HepG2 (cell line): Measurements from ENCODE around the gene MOAP1. TPM values are rescaled to one million over a fixed set of nuclear protein-coding genes. Genes with fewer than 3 reads are reported as not detected.
A peak's percentile ranks its signal among the peaks of the same experiment; 100 is the strongest.

Experiments used
- ATAC-seq: fragments of 200-7000 bp; cut with Tn5 transposase; 3 replicates; pipeline ENCODE4 v1.9.1; 2020; ENCODE audit warnings: mild to moderate bottlenecking, moderate library complexity
- BruUV-seq: library from RNA; stranded (reverse); fragments of 400-500 nt; replicated peaks from 2 replicates; lab custom pipeline; 2021; lab: Mats Ljungman, UMichigan
- CTCF ChIA-PET: fragments of 300-600 bp; formaldehyde crosslinking; extraction: SDS; loops from one replicate; lab custom pipeline; 2021; ENCODE audit warnings: low total read pairs, inconsistent platforms, low intra/inter-chr PET ratio; lab: Yijun Ruan, JAX
- POLR2A ChIA-PET: fragments of 350-600 bp; sonication (Branson Sonifier 250); formaldehyde crosslinking; loops from one replicate; lab custom pipeline; 2020; ENCODE audit warnings: antibody characterized with exemption, inconsistent platforms; lab: Yijun Ruan, JAX
- DNase-seq: peaks from one replicate; pipeline ENCODE4 v3.0.0-alpha.2; 2015; ENCODE audit warnings: low spot score
- FAIRE-seq: peaks from 3 replicates; lab custom pipeline; 2011; peaks lifted over from hg19 to GRCh38; lab: Jason Lieb, UNC
- H2AFZ ChIP-seq: one replicate; pipeline ENCODE4 v1.6.1; 2011; ENCODE audit warnings: low read length, inconsistent platforms
- H3K27ac ChIP-seq: fragments of 300-600 bp; 3 replicates; pipeline ENCODE4 v1.8.0; 2011; ENCODE audit warnings: mixed run types, mild to moderate bottlenecking, mixed read lengths, low read length, inconsistent platforms; ENCODE audit not compliant: insufficient read depth; ENCODE audit errors: extremely low read length
- H3K27me3 ChIP-seq, 2 experiments: fragments of 200-600 bp in 1 of 2; 2 replicates in 1 of 2; 3 replicates in 1 of 2; pipeline versions ENCODE4 v1.6.0 to v1.8.0; 2011; ENCODE audit warnings: low read length in 2 of 2, mild to moderate bottlenecking in 2 of 2, moderate library complexity in 2 of 2, inconsistent platforms in 1 of 2; ENCODE audit not compliant: insufficient read depth in 2 of 2, control insufficient read depth in 1 of 2
- H3K36me3 ChIP-seq, 2 experiments: fragments of 200-600 bp in 1 of 2; replicated peaks in 1 of 2; 2 replicates in 1 of 2; 3 replicates in 1 of 2; pipeline versions ENCODE4 v1.5.1 to v1.8.0; 2011; ENCODE audit warnings: low read length in 2 of 2, inconsistent platforms in 1 of 2; ENCODE audit not compliant: insufficient read depth in 2 of 2, control insufficient read depth in 1 of 2
- H3K4me1 ChIP-seq: 2 replicates; pipeline ENCODE4 v1.5.1; 2012; ENCODE audit warnings: low read length, inconsistent platforms; ENCODE audit not compliant: insufficient read depth
- H3K4me2 ChIP-seq: 2 replicates; pipeline ENCODE4 v1.6.0; 2011; ENCODE audit warnings: low read depth, low read length, inconsistent platforms
- H3K4me3 ChIP-seq, 3 experiments: fragments of 200-600 bp in 1 of 3; sonication (generic), shearing (Covaris generic) in 1 of 3; replicated peaks in 1 of 3; 2 replicates each; pipeline ENCODE4 v1.5.1; 2011 to 2016; ENCODE audit warnings: low read length in 3 of 3, inconsistent platforms in 2 of 3, low read depth in 2 of 3, mild to moderate bottlenecking in 2 of 3, control low read depth in 1 of 3, mixed read lengths in 1 of 3; ENCODE audit not compliant: insufficient read depth in 1 of 3
- H3K79me2 ChIP-seq: one replicate; pipeline ENCODE4 v1.6.1; 2011; ENCODE audit warnings: low read length, inconsistent platforms; ENCODE audit not compliant: insufficient read depth
- H3K9ac ChIP-seq: 2 replicates; pipeline ENCODE4 v1.6.0; 2011; ENCODE audit warnings: mild to moderate bottlenecking, low read depth, low read length, inconsistent platforms; ENCODE audit not compliant: insufficient read depth
- H3K9me3 ChIP-seq: 2 replicates; pipeline ENCODE4 v1.5.1; 2012; ENCODE audit warnings: mild to moderate bottlenecking, low read length
- H4K20me1 ChIP-seq: 2 replicates; pipeline ENCODE4 v1.6.0; 2011; ENCODE audit warnings: inconsistent platforms, mild to moderate bottlenecking, low read length, moderate library complexity; ENCODE audit not compliant: insufficient read depth
- ASH2L ChIP-seq: fragments of 300-600, 200-600 bp; sonication (generic); IDR thresholded peaks from 2 replicates; pipeline ENCODE4 v1.7.0; 2017; ENCODE audit warnings: low read depth, mild to moderate bottlenecking, moderate library complexity, mixed read lengths, low read length; ENCODE audit not compliant: insufficient read length
- BORCS8-MEF2B ChIP-seq: sonication (generic); formaldehyde crosslinking; IDR thresholded peaks from 2 replicates; pipeline ENCODE4 v1.8.0; 2022; ENCODE audit warnings: mild to moderate bottlenecking, missing genetic modification reagents
- JARID2 ChIP-seq: sonication (generic); formaldehyde crosslinking; IDR thresholded peaks from 2 replicates; pipeline ENCODE4 v1.8.1; 2023; ENCODE audit warnings: missing genetic modification reagents, inconsistent platforms; ENCODE audit not compliant: insufficient replicate concordance
- KDM5B ChIP-seq: sonication (generic); formaldehyde crosslinking; IDR thresholded peaks from 2 replicates; pipeline ENCODE4 v1.4.0; 2020; ENCODE audit warnings: missing genetic modification reagents, mild to moderate bottlenecking, borderline replicate concordance
- KLF16 ChIP-seq, 2 experiments: sonication (generic) in 1 of 2; formaldehyde crosslinking in 1 of 2; IDR thresholded peaks; 2 replicates each; pipeline versions ENCODE4 v1.6.1 to v1.8.0; 2016 to 2023; ENCODE audit warnings: missing genetic modification reagents in 2 of 2, missing compliant biosample characterization in 1 of 2
- REPIN1 ChIP-seq: sonication (generic); formaldehyde crosslinking; IDR thresholded peaks from 2 replicates; pipeline ENCODE4 v1.8.0; 2022; ENCODE audit warnings: missing genetic modification reagents, low read depth, mild to moderate bottlenecking, borderline replicate concordance
- SMAD3 ChIP-seq: sonication (generic); formaldehyde crosslinking; IDR thresholded peaks from 2 replicates; pipeline ENCODE4 v1.4.0; 2020; ENCODE audit warnings: missing genetic modification reagents
- ZC3H13 ChIP-seq: sonication (generic); formaldehyde crosslinking; IDR thresholded peaks from 2 replicates; pipeline ENCODE4 v1.8.1; 2023; ENCODE audit warnings: mild to moderate bottlenecking, missing genetic modification reagents, moderate library complexity
- ZFYVE20 ChIP-seq: sonication (generic); formaldehyde crosslinking; IDR thresholded peaks from 2 replicates; pipeline ENCODE4 v1.8.0; 2023; ENCODE audit warnings: low read depth, mild to moderate bottlenecking, moderate library complexity, missing genetic modification reagents, borderline replicate concordance
- ZNF329 ChIP-seq: sonication (generic); formaldehyde crosslinking; IDR thresholded peaks from 2 replicates; pipeline ENCODE4 v1.9.0; 2021; ENCODE audit warnings: low read depth, mild to moderate bottlenecking, missing genetic modification reagents
- WGBS: methylation state at CpG from one replicate; pipeline ENCODE4 v1.1.6; 2017; ENCODE audit warnings: low lambda C conversion rate; 5-methylcytosine and 5-hydroxymethylcytosine counted together
- in situ Hi-C: cut with HindIII; loops from 2 replicates; pipeline ENCODE4 v1.10.0; 2017; ENCODE audit warnings: low pct_unique_long_range_greater_than_20kb; ENCODE audit not compliant: extremely low pct_ligation_motif_present
- intact Hi-C: fragments of 100-400 bp; cut with micrococcal nuclease; formaldehyde crosslinking; loops from one replicate; pipeline ENCODE4 v1.10.0; 2022; ENCODE audit not compliant: unreplicated experiment
- polyA plus RNA-seq, 8 experiments: library from polyadenylated mRNA; depleted of rRNA in 3 of 8; stranded (reverse) in 7 of 8; unstranded in 1 of 8; fragments of >200 nt; fragmentation: Illumina TruSeq in 4 of 8; extraction: Trizol in 4 of 8; gene quantifications; 2 replicates each; pipeline versions ENCODE4 v1.2.1 to v1.2.3, GENCODE V29; 2011 to 2016; ENCODE audit warnings: low read depth in 4 of 8, missing spikeins in 1 of 8, mixed read lengths in 1 of 8; ENCODE audit not compliant: insufficient read depth in 1 of 8
- total RNA-seq, 5 experiments: library from RNA; depleted of rRNA; stranded (reverse); fragments of >200 nt; fragmentation: Illumina TruSeq; extraction: Trizol; gene quantifications; 2 replicates each; pipeline ENCODE4 v1.2.3, GENCODE V29; 2016; ENCODE audit warnings: low read depth in 1 of 5
- TF ChIP-seq, protein P1 (sequence below): sonication (generic); formaldehyde crosslinking; IDR thresholded peaks from 2 replicates; pipeline ENCODE4 v1.5.0; 2020; ENCODE audit warnings: mild to moderate bottlenecking, missing genetic modification reagents, moderate library complexity
- TF ChIP-seq, protein P2 (sequence below): sonication (generic); formaldehyde crosslinking; IDR thresholded peaks from 2 replicates; pipeline ENCODE4 v1.4.0; 2020; ENCODE audit warnings: missing genetic modification reagents
- TF ChIP-seq, protein P3 (sequence below): sonication (generic); formaldehyde crosslinking; IDR thresholded peaks from 2 replicates; pipeline ENCODE4 v1.5.1; 2020; ENCODE audit warnings: mild to moderate bottlenecking, missing genetic modification reagents, moderate library complexity

The MOAP1 gene
- total and polyA plus RNA-seq, 2 of the 13 experiments (the other 11 are each of a cell fraction or from before 2014, with no cell fraction given): 14.6 to 47.0 TPM

DNA sequence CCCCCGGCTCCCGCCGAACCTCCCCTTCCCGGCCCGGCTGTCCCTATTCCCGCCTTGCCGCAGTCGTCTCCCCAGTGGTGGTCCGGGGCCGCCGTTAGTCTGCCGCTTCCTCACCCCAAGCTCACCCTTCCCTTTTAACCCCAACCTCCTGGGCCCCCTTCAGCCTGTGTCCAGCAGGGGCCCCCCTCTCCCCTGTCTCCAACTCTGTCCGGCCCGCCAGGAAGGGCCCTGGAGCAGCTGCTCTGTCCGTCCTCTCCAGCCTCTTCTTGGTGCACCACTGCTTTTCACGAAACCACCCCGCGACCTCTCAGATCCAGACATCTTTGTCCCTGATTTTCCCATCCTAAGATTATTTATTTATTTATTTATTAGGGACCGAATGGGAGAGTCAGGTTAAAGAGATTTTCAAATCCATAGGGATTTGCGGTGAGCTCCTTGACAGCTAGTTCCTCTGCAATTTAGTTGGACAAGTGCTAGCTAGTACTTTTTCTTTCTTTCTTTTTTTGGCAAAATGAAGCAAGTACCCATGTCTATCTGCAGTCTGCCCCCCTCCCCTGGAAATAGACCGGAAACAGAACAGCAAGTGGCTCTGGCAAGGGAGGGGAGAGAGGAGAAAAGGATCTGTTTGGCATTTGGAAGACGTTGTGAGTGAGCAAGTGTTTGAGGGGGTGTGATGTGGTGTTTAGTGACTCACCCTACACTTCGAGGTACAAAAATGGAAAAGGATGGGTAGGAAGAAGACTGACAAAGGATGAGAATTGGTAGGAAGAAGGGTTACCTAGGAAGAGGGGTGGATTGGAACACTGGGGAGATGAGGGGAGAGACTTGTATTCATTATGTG is 23.0 kb upstream of the MOAP1 start:
- H3K36me3 ChIP-seq: peaks cover 1 to 8% of the 10 kb centered on the region in 2 experiments; a peak in 2 of 5 replicates
- no peaks in the 10 kb centered on the region for H4K20me1 ChIP-seq
- ChIA-PET POLR2A (interaction anchor here (0.7 to 2.7 kb wide), 6 partner anchors 11 to 123 kb away, joined by 3 to 26 read pairs (median 4); partner anchors contain the start of genes LYSET and MOAP1), CTCF (interaction anchor here (1.1 to 1.8 kb wide), 3 partner anchors 11 to 336 kb away, joined by 3 to 6 read pairs (median 4); no protein-coding TSS in a partner anchor)
- peak overlapping the region; percentile 75 for H3K9ac ChIP-seq
- no TSS peak for BruUV-seq
- no peaks in the 10 kb centered on the region for H3K9me3 ChIP-seq
- peak overlapping the region; percentile 77 to 98 (median 92) for H3K4me3 ChIP-seq
- peak overlapping the region; percentile 87 for H3K4me2 ChIP-seq
- FAIRE-seq: no peak
- peak overlapping the region; percentile 73 for H3K27ac ChIP-seq
- peak overlapping the region; percentile 81 for H2AFZ ChIP-seq
- H3K27me3 ChIP-seq: no peaks in the 10 kb centered on the region; a peak in 1 of 5 replicates
- intact Hi-C loops: loop anchor here (2.0 to 5.0 kb wide), 3 partner anchors 23 to 125 kb away; partner anchors contain the start of genes BTBD7, LYSET and MOAP1
- peaks cover 29% of the 10 kb centered on the region for H3K4me1 ChIP-seq
- WGBS: under 1% methylated on average over 20 of the region's 23 CpGs
- no peak for DNase-seq
- ATAC-seq: peak; percentile 83
- in situ Hi-C loops: no loop called here
- peaks cover 20% of the 10 kb centered on the region for H3K79me2 ChIP-seq
- TF ChIP-seq SMAD3 (CRISPR knock-in tag) (no peak; the same call in 1 of the 2 replicates), ZFYVE20 (CRISPR knock-in tag) (no peak), ASH2L (peak; percentile 5), REPIN1 (CRISPR knock-in tag) (no peak), BORCS8-MEF2B (CRISPR knock-in tag) (peak; percentile 2; the same call in 1 of the 2 replicates), JARID2 (CRISPR knock-in tag) (peak; percentile 8), KDM5B (CRISPR knock-in tag) (peak; percentile 14; the same call in 1 of the 2 replicates), ZNF329 (CRISPR knock-in tag) (0 out of 2 replicates have a peak, but pooled peaks have one; percentile 2), ZC3H13 (CRISPR knock-in tag) (no peak), KLF16 (CRISPR knock-in tag; IDR thresholded peaks at IDR 0.05) (no peak; a peak in 1 of 4 replicates)
- TF ChIP-seq, protein P1, sequence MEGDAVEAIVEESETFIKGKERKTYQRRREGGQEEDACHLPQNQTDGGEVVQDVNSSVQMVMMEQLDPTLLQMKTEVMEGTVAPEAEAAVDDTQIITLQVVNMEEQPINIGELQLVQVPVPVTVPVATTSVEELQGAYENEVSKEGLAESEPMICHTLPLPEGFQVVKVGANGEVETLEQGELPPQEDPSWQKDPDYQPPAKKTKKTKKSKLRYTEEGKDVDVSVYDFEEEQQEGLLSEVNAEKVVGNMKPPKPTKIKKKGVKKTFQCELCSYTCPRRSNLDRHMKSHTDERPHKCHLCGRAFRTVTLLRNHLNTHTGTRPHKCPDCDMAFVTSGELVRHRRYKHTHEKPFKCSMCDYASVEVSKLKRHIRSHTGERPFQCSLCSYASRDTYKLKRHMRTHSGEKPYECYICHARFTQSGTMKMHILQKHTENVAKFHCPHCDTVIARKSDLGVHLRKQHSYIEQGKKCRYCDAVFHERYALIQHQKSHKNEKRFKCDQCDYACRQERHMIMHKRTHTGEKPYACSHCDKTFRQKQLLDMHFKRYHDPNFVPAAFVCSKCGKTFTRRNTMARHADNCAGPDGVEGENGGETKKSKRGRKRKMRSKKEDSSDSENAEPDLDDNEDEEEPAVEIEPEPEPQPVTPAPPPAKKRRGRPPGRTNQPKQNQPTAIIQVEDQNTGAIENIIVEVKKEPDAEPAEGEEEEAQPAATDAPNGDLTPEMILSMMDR (CRISPR knock-in tag): peak; percentile 65
- TF ChIP-seq, protein P2, sequence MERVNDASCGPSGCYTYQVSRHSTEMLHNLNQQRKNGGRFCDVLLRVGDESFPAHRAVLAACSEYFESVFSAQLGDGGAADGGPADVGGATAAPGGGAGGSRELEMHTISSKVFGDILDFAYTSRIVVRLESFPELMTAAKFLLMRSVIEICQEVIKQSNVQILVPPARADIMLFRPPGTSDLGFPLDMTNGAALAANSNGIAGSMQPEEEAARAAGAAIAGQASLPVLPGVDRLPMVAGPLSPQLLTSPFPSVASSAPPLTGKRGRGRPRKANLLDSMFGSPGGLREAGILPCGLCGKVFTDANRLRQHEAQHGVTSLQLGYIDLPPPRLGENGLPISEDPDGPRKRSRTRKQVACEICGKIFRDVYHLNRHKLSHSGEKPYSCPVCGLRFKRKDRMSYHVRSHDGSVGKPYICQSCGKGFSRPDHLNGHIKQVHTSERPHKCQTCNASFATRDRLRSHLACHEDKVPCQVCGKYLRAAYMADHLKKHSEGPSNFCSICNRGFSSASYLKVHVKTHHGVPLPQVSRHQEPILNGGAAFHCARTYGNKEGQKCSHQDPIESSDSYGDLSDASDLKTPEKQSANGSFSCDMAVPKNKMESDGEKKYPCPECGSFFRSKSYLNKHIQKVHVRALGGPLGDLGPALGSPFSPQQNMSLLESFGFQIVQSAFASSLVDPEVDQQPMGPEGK (CRISPR knock-in tag): peak; percentile 19; the same call in 1 of the 2 replicates
- TF ChIP-seq, protein P3, sequence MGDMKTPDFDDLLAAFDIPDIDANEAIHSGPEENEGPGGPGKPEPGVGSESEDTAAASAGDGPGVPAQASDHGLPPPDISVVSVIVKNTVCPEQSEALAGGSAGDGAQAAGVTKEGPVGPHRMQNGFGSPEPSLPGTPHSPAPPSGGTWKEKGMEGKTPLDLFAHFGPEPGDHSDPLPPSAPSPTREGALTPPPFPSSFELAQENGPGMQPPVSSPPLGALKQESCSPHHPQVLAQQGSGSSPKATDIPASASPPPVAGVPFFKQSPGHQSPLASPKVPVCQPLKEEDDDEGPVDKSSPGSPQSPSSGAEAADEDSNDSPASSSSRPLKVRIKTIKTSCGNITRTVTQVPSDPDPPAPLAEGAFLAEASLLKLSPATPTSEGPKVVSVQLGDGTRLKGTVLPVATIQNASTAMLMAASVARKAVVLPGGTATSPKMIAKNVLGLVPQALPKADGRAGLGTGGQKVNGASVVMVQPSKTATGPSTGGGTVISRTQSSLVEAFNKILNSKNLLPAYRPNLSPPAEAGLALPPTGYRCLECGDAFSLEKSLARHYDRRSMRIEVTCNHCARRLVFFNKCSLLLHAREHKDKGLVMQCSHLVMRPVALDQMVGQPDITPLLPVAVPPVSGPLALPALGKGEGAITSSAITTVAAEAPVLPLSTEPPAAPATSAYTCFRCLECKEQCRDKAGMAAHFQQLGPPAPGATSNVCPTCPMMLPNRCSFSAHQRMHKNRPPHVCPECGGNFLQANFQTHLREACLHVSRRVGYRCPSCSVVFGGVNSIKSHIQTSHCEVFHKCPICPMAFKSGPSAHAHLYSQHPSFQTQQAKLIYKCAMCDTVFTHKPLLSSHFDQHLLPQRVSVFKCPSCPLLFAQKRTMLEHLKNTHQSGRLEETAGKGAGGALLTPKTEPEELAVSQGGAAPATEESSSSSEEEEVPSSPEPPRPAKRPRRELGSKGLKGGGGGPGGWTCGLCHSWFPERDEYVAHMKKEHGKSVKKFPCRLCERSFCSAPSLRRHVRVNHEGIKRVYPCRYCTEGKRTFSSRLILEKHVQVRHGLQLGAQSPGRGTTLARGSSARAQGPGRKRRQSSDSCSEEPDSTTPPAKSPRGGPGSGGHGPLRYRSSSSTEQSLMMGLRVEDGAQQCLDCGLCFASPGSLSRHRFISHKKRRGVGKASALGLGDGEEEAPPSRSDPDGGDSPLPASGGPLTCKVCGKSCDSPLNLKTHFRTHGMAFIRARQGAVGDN (CRISPR knock-in tag): no peak
